ENCODE measurements around the gene C12orf50.
"Not testable (repeated sequence)": the region's sequence is repeated elsewhere in the genome, so short reads cannot be mapped to it uniquely, and the experiment has no call there.

C12orf50 gene

GRCh38 chr12:87985069-87985675, 44.0 kb downstream of the C12orf50 start:
- no peak for DNase-seq

DNA sequence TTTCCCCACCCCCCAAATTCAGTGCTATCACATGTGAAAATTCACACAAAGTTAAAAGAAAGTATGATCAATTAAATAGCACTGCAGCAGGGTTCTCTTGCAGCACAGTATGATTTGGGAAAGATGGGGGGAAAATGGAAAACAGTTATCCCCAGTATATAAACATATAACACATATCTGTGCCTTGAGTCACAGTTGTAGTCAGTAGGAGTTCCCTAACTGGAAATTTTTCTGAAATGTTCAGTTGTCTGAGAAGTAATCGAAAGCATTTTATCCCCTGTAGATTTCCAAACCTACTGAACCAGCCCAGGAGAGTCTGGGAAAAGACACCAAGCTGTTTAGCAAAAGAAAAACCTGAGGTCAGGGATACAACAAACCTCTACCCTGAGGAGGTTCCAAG, 47.0 kb downstream of the C12orf50 start:
- DNase-seq = no peak

DNA sequence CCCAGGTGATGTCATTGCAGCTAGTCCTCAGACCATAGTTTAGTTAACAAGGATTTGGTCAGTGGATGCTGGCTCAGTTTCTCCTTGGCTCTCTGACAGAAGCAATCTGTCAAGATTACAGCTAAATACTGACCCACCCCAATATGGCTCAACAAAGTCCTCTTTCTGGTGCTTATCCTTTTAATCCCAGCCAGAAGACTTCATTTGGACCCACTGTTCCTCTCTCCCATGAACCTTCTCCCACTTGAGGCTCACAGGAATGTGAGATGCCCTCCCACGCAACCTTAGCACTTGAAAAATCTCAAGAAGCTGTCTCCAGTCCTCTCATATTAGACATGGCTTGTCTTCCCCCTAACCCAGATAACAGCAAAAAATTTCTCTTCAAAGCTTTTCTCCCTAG, 47.7 kb downstream of the C12orf50 start:
- no peak for DNase-seq

DNA sequence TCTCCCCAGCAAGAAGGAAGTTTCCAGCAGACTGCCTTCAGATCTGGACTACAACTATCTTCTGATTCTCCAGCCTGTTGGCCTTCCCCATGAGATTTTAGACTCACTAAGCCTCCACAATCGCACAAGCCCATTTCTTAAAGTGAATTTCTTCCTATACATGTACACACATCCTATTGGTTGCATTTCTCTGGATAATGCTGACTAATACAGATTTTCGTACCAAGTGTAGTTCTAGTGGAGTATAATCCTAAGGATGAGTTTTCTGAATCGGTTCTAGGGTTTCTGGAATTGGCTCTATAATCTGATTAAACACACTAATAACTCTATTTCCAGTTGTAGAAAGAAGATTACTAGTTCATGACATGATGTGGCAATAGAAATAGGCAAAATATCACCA, 53.3 kb downstream of the C12orf50 start:
- DNase-seq = no peak

DNA sequence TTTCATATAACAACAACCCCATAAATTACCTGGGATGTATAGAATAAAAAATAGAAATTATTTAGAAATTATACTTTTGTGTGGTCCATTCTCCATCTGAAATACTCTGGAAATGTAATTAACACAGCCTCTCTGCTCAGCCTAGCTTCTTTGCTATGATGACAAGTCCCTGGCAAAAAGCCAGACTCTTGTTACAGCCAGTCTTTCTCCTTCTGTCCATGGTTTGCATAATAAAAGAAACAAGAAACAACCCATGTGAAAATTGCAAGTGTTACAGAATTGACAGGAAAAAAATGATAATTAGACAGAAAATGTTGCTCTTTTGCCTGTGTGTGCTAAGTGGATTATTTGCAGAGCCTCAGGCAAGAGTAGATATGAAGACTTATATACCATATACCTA, 61.3 kb downstream of the C12orf50 start:
- DNase-seq = peak; percentile 30

DNA sequence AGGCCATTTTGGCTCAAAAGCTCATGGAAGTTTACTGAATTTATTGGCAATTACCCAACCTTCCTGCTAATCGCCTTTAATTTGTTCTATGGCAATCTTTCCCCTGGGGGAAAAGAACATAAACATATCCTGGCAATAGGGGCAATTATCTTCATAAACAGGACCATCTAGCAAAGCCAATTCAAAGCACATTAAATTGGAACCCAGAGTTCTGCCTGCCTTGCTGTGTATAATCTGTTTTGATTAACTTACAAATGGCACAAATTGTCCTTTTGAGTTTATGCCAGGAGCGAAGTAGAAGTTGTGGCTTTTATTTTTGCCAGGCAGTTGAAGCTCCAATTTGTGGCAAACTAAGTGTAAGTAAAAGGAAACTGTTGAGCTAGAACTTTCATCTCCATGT, 68.6 kb downstream of the C12orf50 start:
- peak; percentile 82 for DNase-seq

DNA sequence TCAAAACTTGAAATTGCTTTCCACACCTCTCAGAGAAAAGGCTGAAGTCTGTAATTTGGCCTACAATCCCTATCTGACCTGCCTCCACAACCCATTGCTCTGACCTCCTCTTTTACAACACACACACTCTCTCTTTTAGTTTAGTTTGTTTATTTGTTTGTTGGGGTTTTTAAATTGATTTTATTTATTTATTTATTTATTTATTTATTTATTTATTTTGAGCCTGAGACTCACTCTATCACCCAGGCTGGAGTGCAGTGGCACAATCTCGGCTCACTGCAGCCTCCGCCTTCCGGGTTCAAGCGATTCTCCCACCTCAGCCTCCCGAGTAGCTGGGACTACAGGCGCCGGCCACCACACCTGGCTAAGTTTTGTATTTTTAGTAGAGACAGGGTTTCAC, 75.2 kb downstream of the C12orf50 start:
- not testable (repeated sequence) for DNase-seq

DNA sequence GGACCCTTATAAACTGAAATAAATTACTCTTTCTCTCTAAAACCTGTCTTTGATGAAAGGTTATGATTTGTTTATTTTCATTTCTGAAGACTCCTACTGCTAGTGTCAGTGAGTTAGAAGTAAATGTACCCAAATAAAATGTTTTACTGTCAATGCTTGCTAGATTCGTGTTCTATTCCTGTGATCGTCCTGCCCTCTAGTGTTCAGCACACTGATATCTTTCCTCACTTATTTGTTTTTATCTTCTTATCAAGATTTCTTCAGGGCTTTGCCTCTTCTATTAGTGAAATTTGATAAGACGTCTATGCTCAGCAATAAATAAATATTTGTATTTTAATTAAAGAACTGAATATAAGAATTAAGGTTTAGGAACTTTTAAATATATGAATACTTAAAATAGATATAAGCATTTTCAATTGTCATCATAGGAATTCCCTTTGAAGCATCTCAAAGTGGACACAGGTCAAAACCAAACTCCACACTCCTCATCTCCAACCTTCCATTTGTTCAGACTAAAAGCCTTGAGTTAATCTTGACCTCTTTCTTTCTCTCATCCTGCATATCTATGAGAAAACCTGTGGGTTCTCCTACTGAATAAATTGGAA, 75.8 kb downstream of the C12orf50 start:
- DNase-seq = no peak

DNA sequence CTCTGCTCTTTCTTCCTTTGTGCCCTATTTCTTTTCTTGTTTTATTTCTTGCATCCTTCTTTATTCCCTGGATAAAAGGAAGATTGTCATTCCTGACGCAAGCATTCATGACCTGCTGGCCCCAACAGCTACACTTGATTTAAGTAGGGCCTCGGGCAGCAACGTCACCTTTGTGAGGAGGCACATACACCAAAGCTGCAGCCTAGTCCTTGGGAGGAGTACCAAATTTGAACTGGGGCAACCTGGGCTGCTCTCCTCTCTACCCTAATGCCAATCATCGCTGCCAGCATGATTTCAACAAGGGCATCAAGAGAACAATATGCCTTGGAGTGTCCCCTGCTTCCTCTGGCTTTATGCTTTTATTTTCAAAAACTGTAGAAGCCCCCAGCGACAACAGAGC, 76.4 kb downstream of the C12orf50 start:
- no peak for DNase-seq

DNA sequence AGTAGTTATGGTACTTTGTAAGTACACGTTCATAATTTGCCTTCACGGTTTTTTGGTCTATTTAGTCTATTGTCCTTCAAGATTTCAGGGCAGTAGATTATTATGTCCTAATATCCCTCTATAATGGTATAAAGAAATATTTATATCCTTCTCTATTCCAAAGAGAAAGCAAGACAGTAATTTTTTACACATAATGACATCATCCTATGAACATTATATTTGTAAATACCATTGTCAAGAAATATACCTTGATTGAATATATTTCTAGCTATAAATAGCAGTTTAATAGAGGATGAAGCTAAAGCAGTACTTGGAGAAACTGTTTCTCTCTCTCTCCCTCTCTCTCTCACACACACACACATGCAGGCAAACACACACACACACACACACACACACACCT, 77.0 kb downstream of the C12orf50 start:
- DNase-seq = no peak

DNA sequence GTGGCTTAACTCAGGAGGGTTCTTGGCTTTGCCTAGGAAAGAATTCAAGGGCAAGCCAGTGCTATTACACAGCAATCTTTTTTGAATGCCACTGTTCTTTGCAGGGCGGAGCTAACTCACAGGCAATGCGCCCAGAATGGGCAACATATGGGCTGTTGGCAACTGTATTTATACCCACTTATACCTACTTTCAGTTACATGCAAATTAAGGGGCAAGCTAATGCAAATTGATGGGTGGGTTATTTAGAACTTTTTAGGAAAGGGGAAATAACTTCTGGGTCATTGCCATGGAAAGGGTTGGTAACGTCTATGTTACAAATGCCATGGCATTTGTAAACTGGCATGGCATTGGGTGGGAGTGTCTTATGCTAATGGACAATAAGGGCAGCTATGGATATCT, 85.4 kb downstream of the C12orf50 start:
- no peak for DNase-seq

DNA sequence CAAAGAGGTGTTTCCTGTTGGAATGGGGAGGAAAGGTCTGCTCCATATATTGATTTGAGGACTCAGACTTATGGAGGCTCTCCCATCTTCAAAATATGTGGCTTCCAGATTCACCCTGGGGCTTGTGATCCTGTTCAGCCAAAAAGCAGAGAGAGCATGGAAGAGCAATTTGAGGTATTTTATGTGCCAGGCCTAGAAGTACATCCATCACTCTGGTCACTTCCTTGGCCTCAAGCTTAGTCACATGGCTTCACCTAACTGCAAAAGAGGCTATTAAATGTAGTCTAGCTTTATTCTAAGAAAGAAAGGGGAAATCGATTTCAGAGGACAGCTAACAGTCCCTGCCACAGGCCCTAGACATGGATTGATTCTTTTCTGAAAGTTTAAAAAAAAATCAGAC, 86.2 kb downstream of the C12orf50 start:
- no peak for DNase-seq

DNA sequence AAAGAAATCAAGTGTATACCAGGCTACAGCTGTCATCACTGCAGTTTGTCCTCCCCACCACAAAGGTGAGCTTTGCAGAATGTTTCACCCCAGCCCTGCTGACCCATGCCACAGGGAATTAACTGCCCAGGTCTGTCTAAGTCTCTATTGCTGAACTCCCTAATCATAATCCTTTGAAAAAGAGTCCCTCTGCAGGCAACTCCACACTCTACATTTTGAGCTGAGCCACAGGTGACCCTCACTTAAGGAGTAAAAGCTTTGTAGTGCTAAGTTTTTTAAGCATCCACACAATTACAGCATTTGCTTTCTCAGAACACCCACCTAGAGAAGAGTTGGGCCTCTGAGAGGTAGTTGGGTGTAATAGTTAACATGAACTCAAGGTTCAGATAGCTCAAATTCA, 90.0 kb downstream of the C12orf50 start:
- no peak for DNase-seq

DNA sequence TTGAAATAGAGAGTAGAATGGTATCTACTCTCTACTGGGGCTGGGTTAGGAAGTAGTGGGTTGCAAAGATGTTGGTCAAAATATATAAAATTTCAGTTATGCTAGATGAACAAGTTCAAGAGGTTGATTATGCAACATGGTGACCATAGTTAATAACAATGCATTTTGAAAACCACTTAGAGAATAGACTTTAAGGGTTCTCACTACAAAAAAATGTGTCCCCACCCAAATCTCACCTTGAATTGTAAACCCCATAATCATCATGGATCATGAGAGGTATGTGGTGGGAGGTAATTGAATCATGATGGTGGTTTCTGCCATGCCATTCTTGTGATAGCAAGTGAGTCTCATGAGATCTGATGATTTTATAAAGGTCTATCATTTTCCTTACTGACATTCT, 94.0 kb downstream of the C12orf50 start:
- DNase-seq = no peak

DNA sequence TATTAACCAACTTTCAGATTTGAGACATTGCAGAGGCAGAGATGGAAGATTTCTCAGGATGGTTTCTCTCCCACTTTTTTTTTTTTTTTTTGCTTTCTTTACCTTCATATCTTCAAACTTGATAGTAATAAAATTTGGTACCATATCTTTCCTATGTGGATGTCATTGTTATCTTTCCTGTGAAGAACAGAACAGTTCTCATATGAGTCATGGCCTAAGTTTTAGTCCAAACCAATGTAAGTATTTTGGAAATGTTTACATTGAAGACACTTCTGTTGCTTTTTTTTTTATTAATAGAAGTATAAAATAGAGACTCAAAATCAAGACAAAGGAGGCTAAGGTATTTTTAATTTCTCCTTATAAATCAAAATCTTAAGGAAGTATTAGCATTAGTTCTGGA, 95.2 kb downstream of the C12orf50 start:
- no peak for DNase-seq

- DNase-seq = no peak
Measured at GRCh38 chr12:87931812-87932211, 97.4 kb downstream of the C12orf50 start.

GRCh38 chr12:87930627-87931026, 98.6 kb downstream of the C12orf50 start:
- DNase-seq = no peak

Data from NCI-H1436 treated with DMSO at 0.1 percent for 48 hours (cell line).